NCI-H1092 treated with DMSO at 0.1 percent for 48 hours (cell line): ENCODE results near the gene FBXO28.
A peak's percentile ranks its signal among the peaks of the same experiment; 100 is the strongest.
"Not testable (repeated sequence)": the region's sequence is repeated elsewhere in the genome, so short reads cannot be mapped to it uniquely, and the experiment has no call there.

Experiments
- DNase-seq: peaks from one replicate; lab custom pipeline; 2025; lab: John Stamatoyannopoulos, UW

FBXO28 gene, protein sequence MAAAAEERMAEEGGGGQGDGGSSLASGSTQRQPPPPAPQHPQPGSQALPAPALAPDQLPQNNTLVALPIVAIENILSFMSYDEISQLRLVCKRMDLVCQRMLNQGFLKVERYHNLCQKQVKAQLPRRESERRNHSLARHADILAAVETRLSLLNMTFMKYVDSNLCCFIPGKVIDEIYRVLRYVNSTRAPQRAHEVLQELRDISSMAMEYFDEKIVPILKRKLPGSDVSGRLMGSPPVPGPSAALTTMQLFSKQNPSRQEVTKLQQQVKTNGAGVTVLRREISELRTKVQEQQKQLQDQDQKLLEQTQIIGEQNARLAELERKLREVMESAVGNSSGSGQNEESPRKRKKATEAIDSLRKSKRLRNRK

GRCh38 chr1:224113918-224114786 is at the start of gene FBXO28:
Gene FBXO28 (plus strand): TSS chr1:224114111. CDS start chr1:224114130, 19 bp downstream.
- peak; percentile 98 for DNase-seq

DNA sequence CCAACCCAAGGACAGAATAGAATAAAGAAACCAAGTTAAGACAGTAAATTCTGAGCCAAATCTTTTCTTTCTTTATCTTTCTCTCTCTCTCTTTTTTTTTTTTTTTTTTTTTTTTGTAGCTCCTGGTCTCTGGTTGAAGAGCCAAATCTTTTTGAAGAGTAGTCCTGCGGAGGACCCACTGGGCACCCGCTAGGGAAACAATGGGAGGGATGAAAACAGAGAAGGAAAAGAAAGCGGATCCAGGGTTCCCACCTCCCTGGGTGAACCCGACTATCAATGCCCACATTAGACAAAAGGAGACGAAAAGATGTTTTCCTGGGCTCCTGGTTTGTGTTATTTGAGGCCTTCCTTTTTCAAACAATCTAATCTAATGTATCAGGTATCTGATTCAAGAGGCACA is 49.8 kb upstream of the FBXO28 start:
- DNase-seq, result peak; percentile 42

DNA sequence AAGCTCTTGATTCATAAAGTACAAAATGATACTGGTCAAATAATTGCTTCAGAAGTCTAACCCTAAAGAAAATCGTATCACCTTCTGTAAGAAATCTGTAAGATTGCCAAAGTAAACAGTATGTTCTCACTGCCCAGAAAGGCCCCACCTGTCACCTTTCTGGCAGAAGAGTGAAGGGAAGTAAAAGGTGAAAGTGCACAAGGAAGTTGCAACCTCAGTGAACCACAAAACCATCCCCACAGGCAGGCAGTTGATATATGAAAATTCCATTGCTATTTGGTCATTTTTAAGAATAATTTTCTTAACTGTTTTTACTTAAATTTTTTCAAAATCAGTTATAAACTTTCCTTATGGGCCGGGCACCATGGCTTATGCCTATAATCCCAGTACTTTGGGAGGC is 48.5 kb upstream of the FBXO28 start:
- DNase-seq, result no peak

DNA sequence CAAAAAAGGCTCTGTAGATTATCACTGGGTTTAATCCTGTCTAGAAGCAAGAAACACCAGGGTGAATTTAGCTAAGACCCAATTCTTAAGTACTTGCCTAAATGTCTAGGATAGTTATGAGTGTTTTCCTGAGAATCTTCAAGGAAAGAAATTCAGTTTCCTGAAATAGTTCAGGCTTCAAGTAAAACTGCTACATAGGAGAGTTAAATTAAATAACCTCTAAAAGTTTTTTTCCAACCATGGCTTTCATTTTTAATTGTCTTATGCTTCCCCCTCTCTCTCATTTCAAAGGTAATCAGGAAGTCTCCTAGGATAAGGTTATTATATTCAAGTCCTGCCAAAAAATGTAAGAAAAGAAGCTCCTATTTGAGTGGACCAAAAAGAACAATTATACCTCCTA is 46.7 kb upstream of the FBXO28 start:
- DNase-seq, result no peak

DNA sequence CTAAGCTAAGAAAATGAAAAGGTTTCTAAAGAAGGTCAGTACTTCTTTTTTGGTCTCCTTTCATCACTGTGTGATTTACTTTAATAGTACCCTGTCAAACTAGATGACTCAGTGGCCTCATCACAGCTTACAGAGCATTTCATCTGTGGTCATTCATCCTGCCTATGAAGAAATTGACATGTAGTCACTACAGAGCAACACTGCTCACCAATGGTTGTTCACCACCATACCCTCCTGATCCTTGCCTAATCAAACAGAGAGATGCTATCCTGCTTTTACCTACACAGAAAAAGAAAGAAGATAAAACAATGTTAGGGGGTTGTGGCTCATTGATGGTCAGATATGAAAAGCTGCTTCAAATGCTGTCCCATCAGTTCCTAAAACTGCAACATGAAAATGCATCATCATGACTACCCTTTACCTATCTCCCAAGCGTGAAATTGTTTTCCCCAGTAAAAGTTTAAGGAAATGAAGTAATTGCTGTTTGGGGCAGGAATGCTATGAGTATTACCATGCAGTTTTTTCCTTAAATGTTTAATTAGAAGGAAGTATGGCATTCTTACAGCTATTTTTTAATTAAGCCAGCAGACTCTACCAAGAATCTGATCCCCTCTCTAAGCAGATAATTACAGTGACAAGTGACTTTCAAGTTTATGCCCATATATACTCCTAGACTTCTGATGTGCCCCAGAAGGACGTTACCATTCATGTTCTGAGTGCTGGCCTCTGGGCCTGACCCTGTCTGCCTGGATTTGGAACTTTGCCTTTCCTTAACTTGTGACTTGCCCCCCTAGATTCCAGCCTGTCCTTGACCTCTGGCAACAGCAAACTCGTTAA is 46.1 kb upstream of the FBXO28 start:
- no peak for DNase-seq

DNA sequence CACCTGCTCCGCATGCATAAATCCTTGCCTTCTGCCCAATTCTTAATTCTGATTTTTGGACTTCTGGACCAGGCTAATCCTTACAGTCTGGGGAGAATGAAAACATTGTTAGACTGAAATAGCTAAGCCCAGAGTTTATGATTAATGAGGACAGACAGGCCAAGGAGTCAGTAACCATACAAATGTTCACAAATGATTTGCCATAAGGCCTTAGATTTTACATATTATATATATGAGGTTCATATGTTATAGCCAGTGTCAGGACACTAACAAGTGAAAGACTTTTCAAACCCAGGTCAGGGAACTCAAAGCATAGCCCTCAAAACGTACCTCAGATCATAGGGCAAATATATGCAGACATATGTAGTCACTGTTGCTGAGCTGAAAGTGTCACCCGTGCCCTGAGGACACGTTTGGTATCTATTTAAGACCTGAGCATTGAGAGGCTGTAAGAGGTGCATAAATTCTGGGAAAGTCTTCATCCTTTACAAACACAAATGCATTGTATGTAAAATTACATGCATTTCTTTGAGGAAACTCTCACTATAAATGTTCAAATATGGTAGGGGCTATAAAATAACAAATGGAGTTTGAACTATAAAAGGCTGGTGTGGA is 45.3 kb upstream of the FBXO28 start:
- DNase-seq, result no peak

GRCh38 chr1:224069138-224069537 is 44.8 kb upstream of the FBXO28 start:
- DNase-seq, result no peak

- no peak for DNase-seq
Measured at GRCh38 chr1:224070521-224070920, 43.4 kb upstream of the FBXO28 start.

GRCh38 chr1:224076407-224076806 is 37.5 kb upstream of the FBXO28 start:
- no peak for DNase-seq

- DNase-seq, result not testable (repeated sequence)
Measured at GRCh38 chr1:224079644-224080043, 34.3 kb upstream of the FBXO28 start.

- no peak for DNase-seq
Measured at GRCh38 chr1:224080115-224080774, 33.7 kb upstream of the FBXO28 start.

- DNase-seq, result no peak
Measured at GRCh38 chr1:224081604-224082003, 32.3 kb upstream of the FBXO28 start.

DNA sequence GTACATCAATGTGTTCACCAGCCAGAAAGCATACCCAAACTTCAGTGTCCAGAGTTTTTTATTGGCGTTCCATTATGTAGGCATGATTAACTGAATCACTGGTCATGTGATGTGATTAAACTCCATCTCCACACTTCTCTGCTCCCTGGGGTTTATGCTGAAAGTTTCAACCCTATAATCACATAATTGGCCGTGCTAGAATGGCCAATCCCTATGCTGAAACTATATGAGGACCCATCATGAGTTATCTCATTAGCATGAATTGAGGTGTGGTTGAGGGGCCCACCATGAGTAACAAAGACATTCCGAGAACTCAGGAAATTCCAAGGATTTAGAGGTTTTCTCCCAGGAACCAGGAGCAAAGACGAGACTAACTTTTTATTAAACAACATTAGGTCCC is 31.8 kb upstream of the FBXO28 start:
- no peak for DNase-seq

DNA sequence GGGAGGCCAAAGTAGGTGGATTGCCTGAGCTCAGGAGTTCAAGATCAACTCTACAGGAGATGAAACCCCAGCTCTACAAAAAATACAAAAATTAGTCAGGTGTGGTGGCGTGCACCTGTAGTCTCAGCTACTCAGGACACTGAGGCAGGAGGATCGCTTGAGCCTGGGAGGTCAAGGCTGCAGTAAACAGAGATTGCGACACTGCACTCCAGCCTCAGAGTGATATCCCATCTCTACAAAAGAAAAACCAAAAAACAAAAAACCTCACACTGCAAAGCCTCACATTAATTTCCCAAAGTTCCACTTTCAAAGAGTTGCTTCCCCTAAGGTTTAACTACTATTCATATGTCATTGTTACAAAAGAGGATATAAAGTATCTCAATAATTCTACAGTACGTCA is 29.0 kb upstream of the FBXO28 start:
- DNase-seq, result no peak

DNA sequence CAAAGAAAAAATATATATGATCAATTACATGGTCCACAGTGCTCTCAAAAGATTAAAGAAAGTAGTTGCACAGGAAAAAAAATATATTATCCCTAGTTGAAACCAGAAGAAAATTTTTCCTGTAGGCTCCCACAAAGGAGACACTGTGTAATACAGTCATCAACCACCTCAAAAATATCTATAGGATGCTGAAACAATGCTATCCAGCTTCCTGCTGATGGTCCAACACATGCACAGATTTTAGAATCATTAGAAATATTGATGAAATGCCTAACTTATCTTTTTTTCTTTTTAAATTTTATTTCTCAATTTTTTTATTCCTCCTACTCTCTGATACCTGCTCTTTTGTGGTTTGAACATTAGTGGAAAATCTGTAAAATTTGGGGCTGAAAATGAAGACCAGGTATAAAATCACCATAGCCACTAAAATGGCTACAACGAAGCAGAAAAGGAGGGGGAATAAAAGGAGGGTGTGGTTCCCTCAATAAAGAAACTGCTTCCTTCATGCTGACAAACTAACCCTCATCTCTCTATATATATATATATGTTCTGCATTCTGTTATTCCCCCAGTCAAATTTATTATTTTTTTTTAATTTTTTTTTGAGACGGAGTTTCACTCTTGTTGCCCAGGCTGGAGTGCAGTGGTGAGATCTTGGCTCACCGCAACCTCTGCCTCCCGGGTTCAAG is 28.3 kb upstream of the FBXO28 start:
- no peak for DNase-seq

DNA sequence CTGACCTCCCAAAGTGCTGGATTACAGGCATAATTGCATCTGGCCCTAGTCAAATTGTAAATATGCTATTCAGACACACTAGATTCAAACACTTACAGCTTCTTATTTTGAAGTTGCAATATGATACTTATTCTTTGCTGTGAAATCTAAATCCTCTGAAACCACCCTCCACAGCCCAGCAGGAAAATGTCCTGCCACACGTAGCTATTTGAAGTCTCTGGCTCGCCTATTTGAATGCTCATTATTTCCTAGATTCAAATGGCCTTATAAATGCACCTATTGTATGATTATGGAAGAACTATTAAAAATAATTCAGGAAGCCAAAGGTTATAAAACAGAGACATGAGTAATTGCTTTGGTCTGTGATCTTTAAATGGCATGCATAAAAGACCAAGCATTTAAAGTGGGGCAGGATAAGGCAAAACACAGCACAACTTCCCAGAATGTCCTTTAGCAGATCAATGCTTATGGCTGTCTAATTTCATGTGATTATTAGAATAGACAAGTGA is 26.6 kb upstream of the FBXO28 start:
- DNase-seq, result no peak

- no peak for DNase-seq
Measured at GRCh38 chr1:224089583-224089982, 24.3 kb upstream of the FBXO28 start.

DNA sequence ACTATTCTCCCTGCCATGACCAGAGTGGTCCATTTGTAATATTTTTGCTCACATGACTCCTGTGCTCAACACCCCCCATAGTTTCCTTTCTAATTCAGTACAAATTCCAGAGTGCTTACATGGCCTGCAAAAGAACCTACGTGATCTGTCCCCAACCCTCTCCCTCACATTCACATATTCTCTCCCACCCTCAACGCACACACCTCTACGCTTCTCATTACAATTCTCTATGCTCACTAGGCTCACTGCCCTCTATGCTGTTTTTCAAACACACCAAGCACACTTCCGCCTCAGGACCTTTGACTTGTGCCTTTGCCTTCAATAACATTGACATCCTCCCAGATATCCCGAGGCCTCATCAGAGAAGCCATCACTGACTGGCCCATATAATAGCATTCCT is 23.8 kb upstream of the FBXO28 start:
- DNase-seq, result no peak

DNA sequence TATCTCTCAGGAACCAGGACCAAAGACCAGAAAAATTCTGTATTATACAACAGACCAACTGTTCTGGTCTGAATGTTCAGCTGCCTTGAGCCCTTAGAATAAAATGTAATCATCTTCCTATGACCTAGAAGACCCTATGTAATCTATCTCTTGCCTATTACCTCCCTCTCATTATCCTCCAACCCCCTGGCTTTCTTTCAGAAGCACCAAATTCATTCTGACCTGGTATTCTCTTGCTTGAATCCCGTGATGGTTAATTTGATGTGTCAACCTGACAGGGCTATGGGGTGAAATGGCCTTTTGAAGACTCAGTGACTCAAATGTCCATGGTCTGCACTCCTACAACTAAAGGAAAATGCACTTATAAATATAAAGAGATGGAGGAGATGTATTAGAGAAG is 21.8 kb upstream of the FBXO28 start:
- DNase-seq, result no peak

DNA sequence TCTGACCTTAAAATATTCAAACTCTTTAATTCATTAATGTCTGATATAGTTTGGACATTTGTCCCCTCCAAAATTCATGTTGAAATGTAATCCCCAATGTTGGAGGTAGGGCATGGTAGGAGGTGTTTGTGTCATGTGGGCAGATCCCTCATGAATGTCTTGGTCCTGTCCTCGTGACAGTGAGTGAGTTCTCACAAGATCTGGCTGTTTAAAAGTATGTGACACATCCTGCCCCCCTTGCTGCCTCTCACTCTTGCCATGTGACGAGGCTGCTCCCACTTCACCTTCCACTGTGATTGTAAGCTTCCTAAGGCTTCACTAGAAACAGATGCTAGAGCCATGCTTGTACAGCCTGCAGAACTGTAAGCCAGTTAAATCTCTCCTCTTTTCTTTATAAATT is 21.3 kb upstream of the FBXO28 start:
- no peak for DNase-seq

GRCh38 chr1:224095339-224095738 is 18.6 kb upstream of the FBXO28 start:
- DNase-seq, result no peak
